Sigmoid colon (tissue), 4 donors: ENCODE data around the gene CSTPP1.

Experiments
- CTCF ChIP-seq, 4 experiments: fragments of 450-650 bp in 3 of 4; fragments of 200-600 bp in 1 of 4; IDR thresholded peaks; one replicate each; pipeline ENCODE4 v1.5.1; 2016 to 2019; ENCODE audit warnings: antibody characterized with exemption in 4 of 4, mild to moderate bottlenecking in 3 of 4, moderate library complexity in 2 of 4
- EP300 ChIP-seq, 4 donors: sonication (generic); formaldehyde crosslinking; IDR thresholded peaks; one replicate each; pipeline ENCODE4 v1.6.1; 2017; ENCODE audit warnings: antibody characterized with exemption in 4 of 4
- POLR2A ChIP-seq, 2 donors: fragments of 450-650 bp; IDR thresholded peaks; one replicate each; pipeline ENCODE4 v1.6.1; 2016; ENCODE audit warnings: antibody characterized with exemption in 2 of 2, mild to moderate bottlenecking in 2 of 2, moderate library complexity in 2 of 2
- POLR2AphosphoS5 ChIP-seq, 4 donors: sonication (generic); formaldehyde crosslinking; IDR thresholded peaks; one replicate each; pipeline ENCODE4 v1.6.1; 2017; ENCODE audit warnings: antibody characterized with exemption in 4 of 4

DNA sequence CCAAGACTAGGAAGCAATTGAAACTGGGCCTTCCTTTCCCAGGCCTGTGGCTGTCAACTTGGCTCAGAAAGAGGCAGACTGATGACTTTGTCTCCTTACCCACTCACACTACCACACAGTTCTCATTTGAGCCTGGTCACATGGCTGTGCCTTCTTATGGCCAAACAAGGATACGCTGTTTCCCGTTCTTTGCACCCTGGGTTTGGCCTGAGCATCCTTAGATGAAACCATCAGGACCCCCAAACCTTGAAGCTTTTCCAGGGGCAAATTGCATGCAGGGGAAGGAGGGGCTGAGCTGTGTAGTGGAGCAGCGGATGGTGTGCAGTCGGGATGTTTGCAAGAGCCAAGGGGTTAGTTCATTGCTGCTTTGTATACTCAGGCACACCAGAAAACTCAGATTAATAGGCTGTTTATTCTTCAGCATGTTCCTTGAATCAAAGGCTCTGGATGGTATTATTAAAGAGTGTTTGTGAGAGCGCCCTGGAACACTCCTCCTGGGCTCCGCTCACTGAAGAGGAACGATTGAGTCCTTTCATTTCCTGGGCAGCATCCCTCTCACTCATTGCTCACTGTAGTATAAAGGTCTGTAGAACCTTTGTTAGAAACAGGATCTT lies 170.3 kb downstream of the CSTPP1 start:
- TF ChIP-seq CTCF (IDR thresholded peaks at IDR 0.05) = no peak
- no peak for TF ChIP-seq POLR2A (IDR thresholded peaks at IDR 0.05)
- no peak for TF ChIP-seq POLR2AphosphoS5 (IDR thresholded peaks at IDR 0.05)
- no peak for TF ChIP-seq EP300 (IDR thresholded peaks at IDR 0.05)
